IMR-90 (cell line): ENCODE data around the gene AP2A1. TPM values are rescaled to one million over a fixed set of nuclear protein-coding genes. Genes with fewer than 3 reads are reported as not detected.

Experiments used
- ATAC-seq: fragments of 200-7000 bp; cut with Tn5 transposase; 2 replicates; pipeline ENCODE4 v1.9.1; 2020; ENCODE audit warnings: low read depth, mild to moderate bottlenecking, moderate library complexity
- BruUV-seq: library from RNA; stranded (reverse); fragments of 400-500 nt; replicated peaks from 2 replicates; lab custom pipeline; 2021; lab: Mats Ljungman, UMichigan
- CTCF ChIA-PET: fragments of 300-600 bp; formaldehyde crosslinking; extraction: SDS; loops from one replicate; lab custom pipeline; 2021; ENCODE audit warnings: antibody characterized with exemption; lab: Yijun Ruan, JAX
- POLR2A ChIA-PET: fragments of 300-600 bp; sonication (Branson Sonifier 250); formaldehyde crosslinking; loops from one replicate; lab custom pipeline; 2022; ENCODE audit warnings: antibody characterized with exemption; ENCODE audit not compliant: unreplicated experiment; lab: Charles Lee
- DNase-seq: peaks from one replicate; pipeline ENCODE4 v3.0.0; 2013
- H2AFZ ChIP-seq: replicated peaks from 2 replicates; pipeline ENCODE3; 2013; ENCODE audit warnings: low read length, mild to moderate bottlenecking; ENCODE audit not compliant: poor library complexity
- H2AK5ac ChIP-seq: 2 replicates; pipeline ENCODE4 v1.6.1; 2013; ENCODE audit warnings: low read depth, low read length, inconsistent platforms
- H2AK9ac ChIP-seq: replicated peaks from 2 replicates; pipeline ENCODE3; 2013; ENCODE audit warnings: mild to moderate bottlenecking, low read depth, low read length, moderate library complexity; ENCODE audit not compliant: poor library complexity
- H2BK120ac ChIP-seq: 2 replicates; pipeline ENCODE4 v1.6.1; 2013; ENCODE audit warnings: low read depth, low read length, inconsistent platforms
- H2BK15ac ChIP-seq: 3 replicates; pipeline ENCODE4 v1.6.1; 2013; ENCODE audit warnings: low read depth, low read length, inconsistent platforms
- H2BK20ac ChIP-seq: 2 replicates; pipeline ENCODE4 v1.6.1; 2013; ENCODE audit warnings: low read depth, mild to moderate bottlenecking, inconsistent platforms, low read length, moderate library complexity
- H2BK5ac ChIP-seq: 2 replicates; pipeline ENCODE4 v1.6.1; 2013; ENCODE audit warnings: mild to moderate bottlenecking, low read depth, low read length, inconsistent platforms; ENCODE audit not compliant: poor library complexity, severe bottlenecking
- H3K14ac ChIP-seq: replicated peaks from 2 replicates; pipeline ENCODE4 v1.6.1; 2013; ENCODE audit warnings: low read depth, low read length, inconsistent platforms
- H3K18ac ChIP-seq: 2 replicates; pipeline ENCODE4 v1.6.1; 2013; ENCODE audit warnings: low read depth, low read length, control low read depth
- H3K23ac ChIP-seq: 2 replicates; pipeline ENCODE4 v1.6.1; 2013; ENCODE audit warnings: low read depth, low read length, inconsistent platforms
- H3K27ac ChIP-seq: 2 replicates; pipeline ENCODE4 v1.5.1; 2013; ENCODE audit warnings: mild to moderate bottlenecking, control low read depth, low read length; ENCODE audit not compliant: insufficient read depth
- H3K27me3 ChIP-seq: 2 replicates; pipeline ENCODE4 v1.6.1; 2013; ENCODE audit warnings: low read length; ENCODE audit not compliant: control insufficient read depth, insufficient read depth
- H3K36me3 ChIP-seq: 2 replicates; pipeline ENCODE4 v1.6.1; 2013; ENCODE audit warnings: low read length, mixed read lengths; ENCODE audit not compliant: control insufficient read depth, insufficient read depth
- H3K4ac ChIP-seq: 2 replicates; pipeline ENCODE4 v1.6.1; 2013; ENCODE audit warnings: low read depth, low read length, inconsistent platforms
- H3K4me1 ChIP-seq: 2 replicates; pipeline ENCODE4 v1.6.1; 2013; ENCODE audit warnings: low read length, mixed read lengths; ENCODE audit not compliant: control insufficient read depth, insufficient read depth
- H3K4me2 ChIP-seq: 2 replicates; pipeline ENCODE4 v1.6.1; 2013; ENCODE audit warnings: low read depth, mild to moderate bottlenecking, control low read depth, low read length, moderate library complexity
- H3K4me3 ChIP-seq: 2 replicates; pipeline ENCODE4 v1.5.1; 2013; ENCODE audit warnings: low read depth, mild to moderate bottlenecking, control low read depth, low read length, moderate library complexity; ENCODE audit not compliant: insufficient read depth
- H3K56ac ChIP-seq: 2 replicates; pipeline ENCODE4 v1.6.1; 2013; ENCODE audit warnings: low read length, inconsistent platforms; ENCODE audit not compliant: insufficient read depth; ENCODE audit errors: extremely low read depth
- H3K79me1 ChIP-seq, 2 experiments: 2 replicates each; pipeline ENCODE4 v1.6.1; 2013; ENCODE audit warnings: low read length in 2 of 2, inconsistent platforms in 1 of 2, low read depth in 1 of 2
- H3K9ac ChIP-seq: 2 replicates; pipeline ENCODE4 v1.6.1; 2013; ENCODE audit warnings: low read depth, low read length, control low read depth
- H3K9me1 ChIP-seq: 2 replicates; pipeline ENCODE4 v1.6.1; 2013; ENCODE audit warnings: low read length, inconsistent platforms; ENCODE audit not compliant: insufficient read depth
- H3K9me3 ChIP-seq: 2 replicates; pipeline ENCODE4 v1.6.1; 2013; ENCODE audit warnings: low read length; ENCODE audit not compliant: control insufficient read depth, insufficient read depth
- H4K20me1 ChIP-seq: 2 replicates; pipeline ENCODE4 v1.6.1; 2013; ENCODE audit warnings: low read length, inconsistent platforms; ENCODE audit not compliant: insufficient read depth
- H4K5ac ChIP-seq: 2 replicates; pipeline ENCODE4 v1.6.1; 2013; ENCODE audit warnings: mild to moderate bottlenecking, low read depth, low read length, control low read depth
- H4K8ac ChIP-seq, 2 experiments: 2 replicates each; pipeline ENCODE4 v1.6.1; 2013; ENCODE audit warnings: low read depth in 2 of 2, low read length in 2 of 2, control low read depth in 1 of 2, inconsistent platforms in 1 of 2
- H4K91ac ChIP-seq: 2 replicates; pipeline ENCODE4 v1.6.1; 2013; ENCODE audit warnings: low read depth, low read length, inconsistent platforms; ENCODE audit not compliant: insufficient read depth
- CEBPB ChIP-seq: IDR thresholded peaks from 2 replicates; pipeline ENCODE4 v1.6.1; 2012; ENCODE audit warnings: low read depth, low read length, improper control_type of control experiment
- FOS ChIP-seq: fragments of 150-350 bp; IDR thresholded peaks from 2 replicates; pipeline ENCODE4 v1.6.1; 2016; ENCODE audit warnings: low read depth, low read length
- MXI1 ChIP-seq: IDR thresholded peaks from 2 replicates; pipeline ENCODE4 v1.6.1; 2012; ENCODE audit warnings: low read depth, mild to moderate bottlenecking, low read length, moderate library complexity, borderline replicate concordance
- NFE2L2 ChIP-seq: fragments of 150-350 bp; IDR thresholded peaks from 2 replicates; pipeline ENCODE4 v1.6.1; 2016; ENCODE audit warnings: low read depth, mild to moderate bottlenecking, low read length
- POLR2A ChIP-seq: IDR thresholded peaks from 2 replicates; pipeline ENCODE4 v1.6.1; 2012; ENCODE audit warnings: mild to moderate bottlenecking, low read depth, low read length
- RAD21 ChIP-seq: IDR thresholded peaks from 2 replicates; pipeline ENCODE4 v1.6.1; 2012; ENCODE audit warnings: low read length, improper control_type of control experiment
- RCOR1 ChIP-seq: IDR thresholded peaks from 2 replicates; pipeline ENCODE4 v1.6.1; 2012; ENCODE audit warnings: mild to moderate bottlenecking, low read length, improper control_type of control experiment; ENCODE audit not compliant: insufficient replicate concordance
- RFX5 ChIP-seq: IDR thresholded peaks from 2 replicates; pipeline ENCODE4 v1.8.0; 2012; ENCODE audit warnings: low read depth, mild to moderate bottlenecking, low read length, moderate library complexity
- SMC3 ChIP-seq: fragments of 150-350 bp; IDR thresholded peaks from 2 replicates; pipeline ENCODE4 v1.6.1; 2016; ENCODE audit warnings: low read depth, mild to moderate bottlenecking, antibody characterized with exemption, low read length, moderate library complexity
- USF2 ChIP-seq: fragments of 150-350 bp; IDR thresholded peaks from 2 replicates; pipeline ENCODE4 v1.6.1; 2017; ENCODE audit warnings: mild to moderate bottlenecking, antibody characterized with exemption, low read length, low read depth
- WGBS, 2 experiments: methylation state at CpG; one replicate each; pipeline versions ENCODE4 v1.1.5 to v1.1.7; 2013; ENCODE audit warnings: missing lambda C conversion rate in 2 of 2; ENCODE audit not compliant: insufficient read length in 1 of 2; ENCODE audit errors: extremely low coverage in 2 of 2; 5-methylcytosine and 5-hydroxymethylcytosine counted together
- dilution Hi-C: fragments of 300-500 bp; cut with HindIII; formaldehyde crosslinking; loops from one replicate; pipeline ENCODE4 v1.14.3; 2018; ENCODE audit warnings: low sequenced_read_pairs; ENCODE audit not compliant: unreplicated experiment
- in situ Hi-C: fragments of 300-500 bp; cut with MboI; formaldehyde crosslinking; loops from 3 replicates; pipeline ENCODE4 v1.14.3; 2019; ENCODE audit warnings: low sequenced_read_pairs, inconsistent platforms, mixed read lengths
- intact Hi-C: fragments of 100-400 bp; cut with micrococcal nuclease; formaldehyde crosslinking; loops from 2 replicates; pipeline ENCODE4 v1.10.0; 2022
- polyA plus RNA-seq, 3 experiments: library from polyadenylated mRNA; depleted of rRNA; stranded (reverse); fragments of >200 nt; gene quantifications; 2 replicates each; pipeline ENCODE4 v1.2.3, GENCODE V29; 2012; ENCODE audit warnings: low replicate concordance in 1 of 3
- total RNA-seq: library from RNA; depleted of rRNA; stranded (reverse); fragments of >200 nt; gene quantifications from 2 replicates; pipeline ENCODE4 v1.2.3, GENCODE V29; 2012
- TF ChIP-seq, protein P1 (sequence below): fragments of 150-350 bp; IDR thresholded peaks from 2 replicates; pipeline ENCODE4 v1.6.1; 2016; ENCODE audit warnings: low read depth, mild to moderate bottlenecking, low read length, moderate library complexity, borderline replicate concordance
- TF ChIP-seq, protein P2 (sequence below): conservative IDR thresholded peaks from 2 replicates; pipeline ENCODE4 v1.5.1; 2012; ENCODE audit warnings: mild to moderate bottlenecking, low read depth, low read length, improper control_type of control experiment

The AP2A1 gene
- total and polyA plus RNA-seq, 2 of the 4 experiments (the other 2 are of a cell fraction) = 40.7 to 122 TPM

DNA sequence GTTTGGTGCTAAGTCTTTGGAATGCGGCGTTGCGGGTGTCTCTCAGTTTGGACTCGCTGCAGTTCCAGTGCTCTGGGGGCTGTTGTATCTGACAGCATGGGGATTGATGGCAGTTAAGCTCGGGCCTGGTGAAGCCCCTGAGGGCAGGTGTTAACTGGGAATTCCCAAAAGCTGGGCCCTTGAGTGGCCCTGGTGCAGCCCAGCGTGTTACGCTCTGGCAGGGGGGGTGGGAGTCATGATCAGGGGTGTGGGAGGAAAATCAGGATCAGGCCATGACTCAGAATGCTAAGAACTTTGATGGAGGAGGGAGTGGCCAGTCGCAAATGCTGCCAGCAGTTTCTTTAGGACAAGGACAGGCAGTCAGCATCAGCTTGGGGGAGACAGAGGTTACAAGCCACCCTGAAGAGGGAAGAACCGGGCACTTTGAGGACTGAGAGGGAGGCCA lies 19.6 kb downstream of the AP2A1 start:
- H3K9me3 ChIP-seq = no peaks in the 10 kb centered on the region
- no peak overlapping the region for H3K18ac ChIP-seq
- H4K91ac ChIP-seq = peak overlapping the region; percentile 69; the same call in 1 of the 2 replicates
- ChIA-PET POLR2A (no interaction called here), CTCF (interaction anchor here (0.6 kb wide), 1 partner anchor 52 kb away, joined by 4 read pairs; no protein-coding TSS in a partner anchor)
- BruUV-seq = no TSS peak
- no peak overlapping the region; the same call in 1 of the 2 replicates for H3K23ac ChIP-seq
- H3K36me3 ChIP-seq = peaks cover 45% of the 10 kb centered on the region
- intact Hi-C loops = no loop called here
- peak overlapping the region; percentile 66; the same call in 1 of the 2 replicates for H2AK5ac ChIP-seq
- H2BK15ac ChIP-seq = no peak overlapping the region
- H3K27me3 ChIP-seq = no peaks in the 10 kb centered on the region
- ATAC-seq (peak; percentile 75), DNase-seq (peak; percentile 53)
- H3K4me2 ChIP-seq = no peak overlapping the region
- H3K27ac ChIP-seq = 0 out of 2 replicates have a peak overlapping the region, but pooled peaks have one; percentile 5
- no peak overlapping the region for H3K56ac ChIP-seq
- 56% methylated on average over 8 of the region's 9 CpGs; no CpG with 5 or more reads in 1 of the 2 experiments for WGBS, 2 experiments
- peaks cover 15 to 65% of the 10 kb centered on the region in 2 experiments for H3K79me1 ChIP-seq
- H4K8ac ChIP-seq = peak overlapping the region in 1 of 2 experiments; percentile 56; a peak in 2 of 4 replicates
- peak overlapping the region; percentile 54; the same call in 1 of the 2 replicates for H3K14ac ChIP-seq
- in situ Hi-C loops = no loop called here
- peak overlapping the region; percentile 3 for H2BK5ac ChIP-seq
- no peak overlapping the region for H2BK20ac ChIP-seq
- TF ChIP-seq FOS (0 out of 2 replicates have a peak, but pooled peaks have one; percentile 19), NFE2L2 (no peak), POLR2A (no peak), SMC3 (0 out of 2 replicates have a peak, but pooled peaks have one; percentile 5), RCOR1 (no peak), RAD21 (no peak), USF2 (no peak), CEBPB (no peak), RFX5 (no peak), MXI1 (no peak)
- TF ChIP-seq, protein P1, sequence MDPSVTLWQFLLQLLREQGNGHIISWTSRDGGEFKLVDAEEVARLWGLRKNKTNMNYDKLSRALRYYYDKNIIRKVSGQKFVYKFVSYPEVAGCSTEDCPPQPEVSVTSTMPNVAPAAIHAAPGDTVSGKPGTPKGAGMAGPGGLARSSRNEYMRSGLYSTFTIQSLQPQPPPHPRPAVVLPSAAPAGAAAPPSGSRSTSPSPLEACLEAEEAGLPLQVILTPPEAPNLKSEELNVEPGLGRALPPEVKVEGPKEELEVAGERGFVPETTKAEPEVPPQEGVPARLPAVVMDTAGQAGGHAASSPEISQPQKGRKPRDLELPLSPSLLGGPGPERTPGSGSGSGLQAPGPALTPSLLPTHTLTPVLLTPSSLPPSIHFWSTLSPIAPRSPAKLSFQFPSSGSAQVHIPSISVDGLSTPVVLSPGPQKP = no peak
- TF ChIP-seq, protein P2, sequence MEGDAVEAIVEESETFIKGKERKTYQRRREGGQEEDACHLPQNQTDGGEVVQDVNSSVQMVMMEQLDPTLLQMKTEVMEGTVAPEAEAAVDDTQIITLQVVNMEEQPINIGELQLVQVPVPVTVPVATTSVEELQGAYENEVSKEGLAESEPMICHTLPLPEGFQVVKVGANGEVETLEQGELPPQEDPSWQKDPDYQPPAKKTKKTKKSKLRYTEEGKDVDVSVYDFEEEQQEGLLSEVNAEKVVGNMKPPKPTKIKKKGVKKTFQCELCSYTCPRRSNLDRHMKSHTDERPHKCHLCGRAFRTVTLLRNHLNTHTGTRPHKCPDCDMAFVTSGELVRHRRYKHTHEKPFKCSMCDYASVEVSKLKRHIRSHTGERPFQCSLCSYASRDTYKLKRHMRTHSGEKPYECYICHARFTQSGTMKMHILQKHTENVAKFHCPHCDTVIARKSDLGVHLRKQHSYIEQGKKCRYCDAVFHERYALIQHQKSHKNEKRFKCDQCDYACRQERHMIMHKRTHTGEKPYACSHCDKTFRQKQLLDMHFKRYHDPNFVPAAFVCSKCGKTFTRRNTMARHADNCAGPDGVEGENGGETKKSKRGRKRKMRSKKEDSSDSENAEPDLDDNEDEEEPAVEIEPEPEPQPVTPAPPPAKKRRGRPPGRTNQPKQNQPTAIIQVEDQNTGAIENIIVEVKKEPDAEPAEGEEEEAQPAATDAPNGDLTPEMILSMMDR = no peak
- H4K5ac ChIP-seq = no peak overlapping the region
- H2AK9ac ChIP-seq = peak overlapping the region; percentile 94
- H2BK120ac ChIP-seq = no peak overlapping the region
- peaks cover 25% of the 10 kb centered on the region for H4K20me1 ChIP-seq
- peak overlapping the region; percentile 51 for H2AFZ ChIP-seq
- peaks cover 7% of the 10 kb centered on the region for H3K4me1 ChIP-seq
- dilution Hi-C loops = no loop called here
- H3K4ac ChIP-seq = peak overlapping the region; percentile 73
- no peak overlapping the region; the same call in 1 of the 2 replicates for H3K9ac ChIP-seq
- peaks cover 7% of the 10 kb centered on the region; the same call in 1 of the 2 replicates for H3K9me1 ChIP-seq
- no peak overlapping the region for H3K4me3 ChIP-seq
